ENCODE results near the gene TPSD1. TPM values are rescaled to one million over a fixed set of nuclear protein-coding genes. Genes with fewer than 3 reads are reported as not detected.

TPSD1 gene
- total and polyA plus RNA-seq, 2 experiments from 2014 or later = 0.17 TPM; not detected in 1

DNA sequence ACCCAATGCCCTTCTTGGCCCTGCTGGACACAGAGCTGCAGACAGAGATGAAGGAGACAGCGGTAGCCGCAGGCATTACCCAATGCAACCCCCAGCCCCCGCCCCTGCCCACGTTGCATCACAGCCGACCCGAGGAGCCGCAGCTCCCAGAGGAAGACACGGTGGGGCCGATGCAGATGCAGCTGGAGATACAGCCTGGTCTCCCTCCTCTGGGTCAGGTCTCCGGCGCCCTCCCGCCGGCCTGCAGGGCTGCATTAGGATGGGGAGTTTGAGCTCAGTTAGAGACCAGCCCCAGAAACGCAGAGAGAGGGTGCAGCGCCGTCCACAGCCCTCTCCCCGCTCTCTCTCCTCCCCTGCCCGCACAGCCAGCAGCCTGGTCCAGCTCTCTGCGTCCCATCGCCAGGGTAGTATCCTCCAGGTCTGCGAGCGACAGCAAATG is 34.2 kb downstream of the TPSD1 start:
- Histone ChIP-seq H3K27me3 (ENCODE audit: insufficient read depth) (peaks cover 32% of the 10 kb centered on the region), H3F3A (replicated peaks; ENCODE audit: low read depth) (no peaks in the 10 kb centered on the region; the same call in 1 of the 2 replicates), H3K9me2 (ENCODE audit: insufficient read depth) (no peaks in the 10 kb centered on the region), H3K36me3 (ENCODE audit: insufficient read depth) (no peaks in the 10 kb centered on the region), H4K20me1 (replicated peaks; ENCODE audit: insufficient read depth) (no peaks in the 10 kb centered on the region), H3K4me3 (peak overlapping the region; percentile 46; the same call in 1 of the 2 replicates), H3K27ac (ENCODE audit: low read depth) (no peak overlapping the region), H3K79me2 (replicated peaks; ENCODE audit: insufficient read depth) (no peaks in the 10 kb centered on the region), H3K4me2 (peak overlapping the region; percentile 78), H3K4me1 (ENCODE audit: insufficient read depth) (peaks cover 16% of the 10 kb centered on the region; the same call in 1 of the 2 replicates), H2AFZ (peak overlapping the region; percentile 59; the same call in 1 of the 2 replicates)
- TF ChIP-seq EZH2 (IDR thresholded peaks at IDR 0.05; ENCODE audit: low read depth, unreplicated experiment) (no peak), JUNB (IDR thresholded peaks at IDR 0.05; ENCODE audit: unreplicated experiment) (no peak), CREB1 (CRISPR knock-in tag; IDR thresholded peaks at IDR 0.05; ENCODE audit: low read depth) (no peak), ZNF114 (CRISPR knock-in tag; IDR thresholded peaks at IDR 0.05) (no peak), POLR2AphosphoS5 (IDR thresholded peaks at IDR 0.05; ENCODE audit: low read depth) (no peak)
- TF ChIP-seq, protein P1, sequence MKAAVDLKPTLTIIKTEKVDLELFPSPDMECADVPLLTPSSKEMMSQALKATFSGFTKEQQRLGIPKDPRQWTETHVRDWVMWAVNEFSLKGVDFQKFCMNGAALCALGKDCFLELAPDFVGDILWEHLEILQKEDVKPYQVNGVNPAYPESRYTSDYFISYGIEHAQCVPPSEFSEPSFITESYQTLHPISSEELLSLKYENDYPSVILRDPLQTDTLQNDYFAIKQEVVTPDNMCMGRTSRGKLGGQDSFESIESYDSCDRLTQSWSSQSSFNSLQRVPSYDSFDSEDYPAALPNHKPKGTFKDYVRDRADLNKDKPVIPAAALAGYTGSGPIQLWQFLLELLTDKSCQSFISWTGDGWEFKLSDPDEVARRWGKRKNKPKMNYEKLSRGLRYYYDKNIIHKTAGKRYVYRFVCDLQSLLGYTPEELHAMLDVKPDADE (IDR thresholded peaks at IDR 0.05) = no peak
- peak overlapping the region; percentile 73 for H3K4me3 Mint-ChIP-seq
- H3K36me3 Mint-ChIP-seq (ENCODE audit: low read depth) = no peaks in the 10 kb centered on the region
- peak; percentile 51 for ATAC-seq
- DNase-seq (ENCODE audit: low spot score) = peak; percentile 56
- peaks cover 48% of the 10 kb centered on the region for H3K27me3 Mint-ChIP-seq (ENCODE audit: insufficient read depth, low read depth, poor library complexity)
- no peaks in the 10 kb centered on the region for H3K9me3 Mint-ChIP-seq
- H3K27ac Mint-ChIP-seq = no peak overlapping the region
- H3K4me1 Mint-ChIP-seq = peaks cover 35% of the 10 kb centered on the region

DNA sequence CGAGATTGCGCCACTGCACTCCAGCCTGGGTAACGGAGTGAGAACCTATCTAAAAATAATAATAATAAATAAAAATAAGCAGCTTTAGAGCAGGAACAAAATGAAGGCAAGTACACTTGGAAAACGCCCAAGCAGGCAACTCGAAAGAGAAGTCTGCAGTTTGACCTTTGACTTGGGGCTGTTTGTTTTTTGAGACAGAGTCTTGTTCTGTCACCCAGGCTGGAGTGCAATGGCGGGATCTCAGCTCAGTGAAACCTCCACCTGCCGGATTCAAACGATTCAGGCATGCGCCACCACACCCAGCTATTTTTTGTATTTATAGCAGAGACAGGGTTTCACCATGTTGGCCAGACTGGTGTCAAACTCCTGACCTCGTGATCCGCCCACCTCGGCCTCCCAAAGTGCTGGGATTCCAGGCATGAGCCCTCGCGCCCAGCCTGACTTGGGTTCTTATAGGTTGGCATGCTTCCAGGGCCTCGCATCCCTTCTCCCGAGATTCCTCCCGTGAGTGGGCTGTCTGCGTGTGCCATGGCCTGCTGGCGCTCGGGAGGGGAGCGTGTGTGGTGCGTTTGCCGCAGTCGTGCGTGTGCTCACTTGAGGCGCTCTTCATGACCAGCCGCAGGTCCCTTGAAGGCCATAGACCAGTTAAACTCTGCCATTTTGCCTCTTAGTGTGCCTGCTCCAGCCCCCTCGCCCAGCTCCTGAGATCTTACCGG is 35.1 kb downstream of the TPSD1 start:
- no peaks in the 10 kb centered on the region for H3K36me3 Mint-ChIP-seq (ENCODE audit: low read depth)
- no peaks in the 10 kb centered on the region for H3K36me3 ChIP-seq (ENCODE audit: insufficient read depth)
- TF ChIP-seq, protein P2, sequence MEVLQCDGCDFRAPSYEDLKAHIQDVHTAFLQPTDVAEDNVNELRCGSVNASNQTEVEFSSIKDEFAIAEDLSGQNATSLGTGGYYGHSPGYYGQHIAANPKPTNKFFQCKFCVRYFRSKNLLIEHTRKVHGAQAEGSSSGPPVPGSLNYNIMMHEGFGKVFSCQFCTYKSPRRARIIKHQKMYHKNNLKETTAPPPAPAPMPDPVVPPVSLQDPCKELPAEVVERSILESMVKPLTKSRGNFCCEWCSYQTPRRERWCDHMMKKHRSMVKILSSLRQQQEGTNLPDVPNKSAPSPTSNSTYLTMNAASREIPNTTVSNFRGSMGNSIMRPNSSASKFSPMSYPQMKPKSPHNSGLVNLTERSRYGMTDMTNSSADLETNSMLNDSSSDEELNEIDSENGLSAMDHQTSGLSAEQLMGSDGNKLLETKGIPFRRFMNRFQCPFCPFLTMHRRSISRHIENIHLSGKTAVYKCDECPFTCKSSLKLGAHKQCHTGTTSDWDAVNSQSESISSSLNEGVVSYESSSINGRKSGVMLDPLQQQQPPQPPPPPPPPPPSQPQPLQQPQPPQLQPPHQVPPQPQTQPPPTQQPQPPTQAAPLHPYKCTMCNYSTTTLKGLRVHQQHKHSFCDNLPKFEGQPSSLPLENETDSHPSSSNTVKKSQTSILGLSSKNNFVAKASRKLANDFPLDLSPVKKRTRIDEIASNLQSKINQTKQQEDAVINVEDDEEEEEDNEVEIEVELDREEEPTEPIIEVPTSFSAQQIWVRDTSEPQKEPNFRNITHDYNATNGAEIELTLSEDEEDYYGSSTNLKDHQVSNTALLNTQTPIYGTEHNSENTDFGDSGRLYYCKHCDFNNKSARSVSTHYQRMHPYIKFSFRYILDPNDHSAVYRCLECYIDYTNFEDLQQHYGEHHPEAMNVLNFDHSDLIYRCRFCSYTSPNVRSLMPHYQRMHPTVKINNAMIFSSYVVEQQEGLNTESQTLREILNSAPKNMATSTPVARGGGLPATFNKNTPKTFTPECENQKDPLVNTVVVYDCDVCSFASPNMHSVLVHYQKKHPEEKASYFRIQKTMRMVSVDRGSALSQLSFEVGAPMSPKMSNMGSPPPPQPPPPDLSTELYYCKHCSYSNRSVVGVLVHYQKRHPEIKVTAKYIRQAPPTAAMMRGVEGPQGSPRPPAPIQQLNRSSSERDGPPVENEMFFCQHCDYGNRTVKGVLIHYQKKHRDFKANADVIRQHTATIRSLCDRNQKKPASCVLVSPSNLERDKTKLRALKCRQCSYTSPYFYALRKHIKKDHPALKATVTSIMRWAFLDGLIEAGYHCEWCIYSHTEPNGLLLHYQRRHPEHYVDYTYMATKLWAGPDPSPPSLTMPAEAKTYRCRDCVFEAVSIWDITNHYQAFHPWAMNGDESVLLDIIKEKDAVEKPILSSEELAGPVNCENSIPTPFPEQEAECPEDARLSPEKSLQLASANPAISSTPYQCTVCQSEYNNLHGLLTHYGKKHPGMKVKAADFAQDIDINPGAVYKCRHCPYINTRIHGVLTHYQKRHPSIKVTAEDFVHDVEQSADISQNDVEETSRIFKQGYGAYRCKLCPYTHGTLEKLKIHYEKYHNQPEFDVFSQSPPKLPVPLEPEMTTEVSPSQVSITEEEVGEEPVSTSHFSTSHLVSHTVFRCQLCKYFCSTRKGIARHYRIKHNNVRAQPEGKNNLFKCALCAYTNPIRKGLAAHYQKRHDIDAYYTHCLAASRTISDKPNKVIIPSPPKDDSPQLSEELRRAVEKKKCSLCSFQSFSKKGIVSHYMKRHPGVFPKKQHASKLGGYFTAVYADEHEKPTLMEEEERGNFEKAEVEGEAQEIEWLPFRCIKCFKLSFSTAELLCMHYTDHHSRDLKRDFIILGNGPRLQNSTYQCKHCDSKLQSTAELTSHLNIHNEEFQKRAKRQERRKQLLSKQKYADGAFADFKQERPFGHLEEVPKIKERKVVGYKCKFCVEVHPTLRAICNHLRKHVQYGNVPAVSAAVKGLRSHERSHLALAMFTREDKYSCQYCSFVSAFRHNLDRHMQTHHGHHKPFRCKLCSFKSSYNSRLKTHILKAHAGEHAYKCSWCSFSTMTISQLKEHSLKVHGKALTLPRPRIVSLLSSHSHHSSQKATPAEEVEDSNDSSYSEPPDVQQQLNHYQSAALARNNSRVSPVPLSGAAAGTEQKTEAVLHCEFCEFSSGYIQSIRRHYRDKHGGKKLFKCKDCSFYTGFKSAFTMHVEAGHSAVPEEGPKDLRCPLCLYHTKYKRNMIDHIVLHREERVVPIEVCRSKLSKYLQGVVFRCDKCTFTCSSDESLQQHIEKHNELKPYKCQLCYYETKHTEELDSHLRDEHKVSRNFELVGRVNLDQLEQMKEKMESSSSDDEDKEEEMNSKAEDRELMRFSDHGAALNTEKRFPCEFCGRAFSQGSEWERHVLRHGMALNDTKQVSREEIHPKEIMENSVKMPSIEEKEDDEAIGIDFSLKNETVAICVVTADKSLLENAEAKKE (CRISPR knock-in tag; IDR thresholded peaks at IDR 0.05) = no peak
- TF ChIP-seq, protein P3, sequence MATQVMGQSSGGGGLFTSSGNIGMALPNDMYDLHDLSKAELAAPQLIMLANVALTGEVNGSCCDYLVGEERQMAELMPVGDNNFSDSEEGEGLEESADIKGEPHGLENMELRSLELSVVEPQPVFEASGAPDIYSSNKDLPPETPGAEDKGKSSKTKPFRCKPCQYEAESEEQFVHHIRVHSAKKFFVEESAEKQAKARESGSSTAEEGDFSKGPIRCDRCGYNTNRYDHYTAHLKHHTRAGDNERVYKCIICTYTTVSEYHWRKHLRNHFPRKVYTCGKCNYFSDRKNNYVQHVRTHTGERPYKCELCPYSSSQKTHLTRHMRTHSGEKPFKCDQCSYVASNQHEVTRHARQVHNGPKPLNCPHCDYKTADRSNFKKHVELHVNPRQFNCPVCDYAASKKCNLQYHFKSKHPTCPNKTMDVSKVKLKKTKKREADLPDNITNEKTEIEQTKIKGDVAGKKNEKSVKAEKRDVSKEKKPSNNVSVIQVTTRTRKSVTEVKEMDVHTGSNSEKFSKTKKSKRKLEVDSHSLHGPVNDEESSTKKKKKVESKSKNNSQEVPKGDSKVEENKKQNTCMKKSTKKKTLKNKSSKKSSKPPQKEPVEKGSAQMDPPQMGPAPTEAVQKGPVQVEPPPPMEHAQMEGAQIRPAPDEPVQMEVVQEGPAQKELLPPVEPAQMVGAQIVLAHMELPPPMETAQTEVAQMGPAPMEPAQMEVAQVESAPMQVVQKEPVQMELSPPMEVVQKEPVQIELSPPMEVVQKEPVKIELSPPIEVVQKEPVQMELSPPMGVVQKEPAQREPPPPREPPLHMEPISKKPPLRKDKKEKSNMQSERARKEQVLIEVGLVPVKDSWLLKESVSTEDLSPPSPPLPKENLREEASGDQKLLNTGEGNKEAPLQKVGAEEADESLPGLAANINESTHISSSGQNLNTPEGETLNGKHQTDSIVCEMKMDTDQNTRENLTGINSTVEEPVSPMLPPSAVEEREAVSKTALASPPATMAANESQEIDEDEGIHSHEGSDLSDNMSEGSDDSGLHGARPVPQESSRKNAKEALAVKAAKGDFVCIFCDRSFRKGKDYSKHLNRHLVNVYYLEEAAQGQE (IDR thresholded peaks at IDR 0.05; ENCODE audit: unreplicated experiment) = no peak
- TF ChIP-seq ZNF114 (CRISPR knock-in tag; IDR thresholded peaks at IDR 0.05) (no peak), CREB1 (CRISPR knock-in tag; IDR thresholded peaks at IDR 0.05; ENCODE audit: low read depth) (no peak), JUNB (IDR thresholded peaks at IDR 0.05; ENCODE audit: unreplicated experiment) (no peak), STAT1 (IDR thresholded peaks at IDR 0.05; ENCODE audit: unreplicated experiment) (no peak), ZNF331 (CRISPR knock-in tag; IDR thresholded peaks at IDR 0.05; ENCODE audit: low read depth) (no peak)

More for the DNA sequence above, 35.1 kb downstream of the TPSD1 start:
- Mint-ChIP-seq H3K9me3 (no peaks in the 10 kb centered on the region), H3K4me3 (no peak overlapping the region), H3K27ac (no peak overlapping the region), H3K27me3 (ENCODE audit: insufficient read depth, low read depth, poor library complexity) (peaks cover 47% of the 10 kb centered on the region), H3K4me1 (peaks cover 40% of the 10 kb centered on the region)
- H3K27ac ChIP-seq (ENCODE audit: low read depth) = no peak overlapping the region
- no peak overlapping the region for H3K4me2 ChIP-seq
- H3K79me2 ChIP-seq (replicated peaks; ENCODE audit: insufficient read depth) = no peaks in the 10 kb centered on the region
- ATAC-seq (no peak), DNase-seq (ENCODE audit: low spot score) (no peak)
- no peak overlapping the region for H2AFZ ChIP-seq
- no peak overlapping the region for H3K4me3 ChIP-seq
- H3K4me1 ChIP-seq (ENCODE audit: insufficient read depth) = peaks cover 22% of the 10 kb centered on the region
- peaks cover 32% of the 10 kb centered on the region for H3K27me3 ChIP-seq (ENCODE audit: insufficient read depth)
- no peaks in the 10 kb centered on the region for H4K20me1 ChIP-seq (replicated peaks; ENCODE audit: insufficient read depth)
- H3F3A ChIP-seq (replicated peaks; ENCODE audit: low read depth) = peaks cover 4% of the 10 kb centered on the region; the same call in 1 of the 2 replicates
- H3K9me2 ChIP-seq (ENCODE audit: insufficient read depth) = no peaks in the 10 kb centered on the region
